Endothelial cell of umbilical vein (primary cell): ENCODE results near the gene CRYGN. TPM values are rescaled to one million over a fixed set of nuclear protein-coding genes. Genes with fewer than 3 reads are reported as not detected.

ENCODE experiments used
- BruUV-seq: library from RNA; stranded (reverse); fragments of 400-500 nt; replicated peaks from 2 replicates; lab custom pipeline; 2021; lab: Mats Ljungman, UMichigan
- CTCF ChIA-PET: fragments of 300-600, 350-600 bp; sonication (Branson Sonifier 250); formaldehyde crosslinking; loops from one replicate; lab custom pipeline; 2021; ENCODE audit warnings: antibody characterized with exemption, inconsistent platforms; lab: Charles Lee
- POLR2A ChIA-PET: fragments of 300-600, 350-600 bp; sonication (Branson Sonifier 250); formaldehyde crosslinking; loops from one replicate; lab custom pipeline; 2021; ENCODE audit warnings: antibody characterized with exemption, inconsistent platforms; lab: Charles Lee
- DNase-seq: peaks from one replicate; pipeline ENCODE4 v3.0.0-alpha.2; 2011; ENCODE audit warnings: low read depth, low spot score
- FAIRE-seq: peaks from 2 replicates; lab custom pipeline; 2011; peaks lifted over from hg19 to GRCh38; lab: Jason Lieb, UNC
- H2AFZ ChIP-seq: 2 replicates; pipeline ENCODE4 v1.6.0; 2012; ENCODE audit warnings: low read depth, low read length, control low read depth, inconsistent platforms
- H3K27ac ChIP-seq: 2 replicates; pipeline ENCODE4 v1.5.1; 2011; ENCODE audit warnings: low read depth, mild to moderate bottlenecking, control low read depth, low read length, moderate library complexity; ENCODE audit not compliant: insufficient read depth
- H3K27me3 ChIP-seq, 2 experiments: 2 replicates each; pipeline versions ENCODE4 v1.6.0 to v1.6.1; 2011; ENCODE audit warnings: low read length in 2 of 2, mixed read lengths in 1 of 2; ENCODE audit not compliant: control insufficient read depth in 2 of 2, insufficient read depth in 2 of 2
- H3K36me3 ChIP-seq, 2 experiments: 2 replicates in 1 of 2; 3 replicates in 1 of 2; pipeline ENCODE4 v1.5.1; 2011; ENCODE audit warnings: low read length in 2 of 2, mild to moderate bottlenecking in 1 of 2, moderate library complexity in 1 of 2; ENCODE audit not compliant: control insufficient read depth in 2 of 2, insufficient read depth in 2 of 2; ENCODE audit errors: extremely low read depth in 1 of 2
- H3K4me1 ChIP-seq: 3 replicates; pipeline ENCODE4 v1.5.1; 2011; ENCODE audit warnings: mild to moderate bottlenecking, low read length; ENCODE audit not compliant: control insufficient read depth, insufficient read depth; ENCODE audit errors: extremely low read depth
- H3K4me2 ChIP-seq: 2 replicates; pipeline ENCODE4 v1.6.1; 2011; ENCODE audit warnings: low read length, control low read depth, mixed read lengths; ENCODE audit not compliant: insufficient read depth
- H3K4me3 ChIP-seq, 3 experiments: fragments of 200-600 bp in 1 of 3; sonication (generic), shearing (Covaris generic) in 1 of 3; replicated peaks in 1 of 3; 2 replicates each; pipeline ENCODE4 v1.5.1; 2011 to 2016; ENCODE audit warnings: control low read depth in 3 of 3, low read length in 3 of 3, mild to moderate bottlenecking in 2 of 3, inconsistent platforms in 1 of 3, low read depth in 1 of 3, moderate library complexity in 1 of 3; ENCODE audit not compliant: insufficient read depth in 1 of 3
- H3K79me2 ChIP-seq: 2 replicates; pipeline ENCODE4 v1.6.0; 2012; ENCODE audit warnings: low read length, inconsistent platforms; ENCODE audit not compliant: control insufficient read depth, insufficient read depth
- H3K9ac ChIP-seq: replicated peaks from 2 replicates; pipeline ENCODE3; 2011; ENCODE audit warnings: low read length, control low read depth; ENCODE audit not compliant: insufficient read depth; ENCODE audit errors: extremely low read depth
- H3K9me1 ChIP-seq: replicated peaks from 3 replicates; pipeline ENCODE4 v1.6.0; 2011; ENCODE audit warnings: mild to moderate bottlenecking, low read length; ENCODE audit not compliant: control insufficient read depth, insufficient read depth; ENCODE audit errors: extremely low read depth
- H3K9me3 ChIP-seq: replicated peaks from 2 replicates; pipeline ENCODE4 v1.5.1; 2012; ENCODE audit warnings: low read length, inconsistent platforms; ENCODE audit not compliant: control insufficient read depth, insufficient read depth
- H4K20me1 ChIP-seq: replicated peaks from 2 replicates; pipeline ENCODE3; 2011; ENCODE audit warnings: mild to moderate bottlenecking, low read length; ENCODE audit not compliant: control insufficient read depth, insufficient read depth; ENCODE audit errors: extremely low read depth
- CTCF ChIP-seq, 2 donors: IDR thresholded peaks; 1 replicate in 1 of 2; 2 replicates in 1 of 2; pipeline ENCODE4 v1.5.1; 2011; ENCODE audit warnings: low read length in 2 of 2, mild to moderate bottlenecking in 2 of 2, moderate library complexity in 2 of 2, control low read depth in 1 of 2, inconsistent platforms in 1 of 2, low read depth in 1 of 2; ENCODE audit not compliant: insufficient read depth in 1 of 2; ENCODE audit errors: extremely low read depth in 1 of 2
- EZH2 ChIP-seq: IDR thresholded peaks from 2 replicates; pipeline ENCODE4 v1.6.1; 2012; ENCODE audit warnings: borderline replicate concordance, low read depth, mild to moderate bottlenecking, moderate library complexity, low read length, inconsistent platforms; ENCODE audit not compliant: severe bottlenecking
- FOS ChIP-seq: IDR thresholded peaks from 2 replicates; pipeline ENCODE4 v1.6.1; 2011; ENCODE audit warnings: mild to moderate bottlenecking, low read length, moderate library complexity, borderline replicate concordance; ENCODE audit not compliant: insufficient read depth
- GATA2 ChIP-seq: IDR thresholded peaks from 2 replicates; pipeline ENCODE4 v1.7.0; 2011; ENCODE audit warnings: low read depth, mild to moderate bottlenecking, moderate library complexity, mixed read lengths, low read length; ENCODE audit not compliant: insufficient read length, insufficient read depth
- JUN ChIP-seq: IDR thresholded peaks from 2 replicates; pipeline ENCODE4 v1.6.1; 2011; ENCODE audit warnings: borderline replicate concordance, low read depth; ENCODE audit not compliant: insufficient read length, insufficient read depth
- MAX ChIP-seq: IDR thresholded peaks from 2 replicates; pipeline ENCODE4 v1.6.1; 2011; ENCODE audit not compliant: insufficient read depth, insufficient read length
- MYC ChIP-seq: IDR thresholded peaks from one replicate; pipeline ENCODE4 v1.6.1; 2011; ENCODE audit warnings: mild to moderate bottlenecking, low read depth, low read length
- POLR2A ChIP-seq: IDR thresholded peaks from 2 replicates; pipeline ENCODE4 v1.6.1; 2012; ENCODE audit warnings: low read depth, mild to moderate bottlenecking, control low read depth, low read length
- POLR2AphosphoS5 ChIP-seq: IDR thresholded peaks from 2 replicates; pipeline ENCODE4 v1.6.1; 2012; ENCODE audit warnings: low read depth, mild to moderate bottlenecking, control low read depth, low read length, moderate library complexity; ENCODE audit not compliant: insufficient read depth
- dilution Hi-C: fragments of 300-500 bp; cut with MboI; formaldehyde crosslinking; loops from one replicate; pipeline ENCODE4 v1.15.0; 2019; ENCODE audit warnings: low sequenced_read_pairs; ENCODE audit not compliant: extremely low pct_ligation_motif_present
- intact Hi-C: fragments of 100-400 bp; cut with micrococcal nuclease; formaldehyde crosslinking; loops from one replicate; pipeline ENCODE4 v1.10.0; 2022
- polyA plus RNA-seq, 4 experiments: library from polyadenylated mRNA; depleted of rRNA in 3 of 4; stranded (reverse) in 3 of 4; unstranded in 1 of 4; fragments of >200 nt; gene quantifications; 2 replicates each; pipeline versions ENCODE4 v1.2.1 to v1.2.3, GENCODE V29; 2011 to 2012; ENCODE audit warnings: missing spikeins in 1 of 4
- total RNA-seq: library from RNA; stranded (reverse); gene quantifications from 2 replicates; pipeline ENCODE4 v1.2.3, GENCODE V29; 2021

The CRYGN gene
- total and polyA plus RNA-seq, 2 donors (not counting 3 experiments of a cell fraction or from before 2014, with no cell fraction given) = not detected

- Histone ChIP-seq H3K79me2 (no peaks in the 10 kb centered on the region), H3K9me1 (no peaks in the 10 kb centered on the region), H4K20me1 (no peaks in the 10 kb centered on the region), H3K9me3 (no peaks in the 10 kb centered on the region), H3K36me3 (no peaks in the 10 kb centered on the region), H3K27me3 (peaks cover 9 to 11% of the 10 kb centered on the region in 2 experiments), H3K4me1 (no peaks in the 10 kb centered on the region), H2AFZ (no peak overlapping the region), H3K4me2 (no peak overlapping the region), H3K9ac (no peak overlapping the region), H3K4me3 (no peak overlapping the region), H3K27ac (no peak overlapping the region)
- ChIA-PET CTCF (interaction anchor here (1.2 to 3.6 kb wide), 2 partner anchors 79 to 131 kb away, joined by 3 to 96 read pairs; no protein-coding TSS in a partner anchor), POLR2A (no interaction called here)
- TF ChIP-seq POLR2AphosphoS5 (no peak), GATA2 (no peak), FOS (no peak), MAX (no peak), MYC (no peak), JUN (no peak), POLR2A (no peak), CTCF (IDR thresholded peaks at IDR 0.05; ENCODE audit: extremely low read depth in 1 of 2, insufficient read depth in 1 of 2, low read depth in 1 of 2, low read length in 2 of 2) (no peak), EZH2 (no peak)
- no peak for FAIRE-seq
- DNase-seq = no peak
- intact Hi-C loops = no loop called here
- BruUV-seq = no TSS peak
- dilution Hi-C loops = no loop called here
Observed at GRCh38 chr7:151446412-151446811, 6.5 kb upstream of the CRYGN start.
